Activated gamma-delta T cell treated with Interleukin-2 at 50 U/mL for 16 hours (primary cell): ENCODE measurements around the gene ZNF14.
"Not testable (repeated sequence)": the region's sequence is repeated elsewhere in the genome, so short reads cannot be mapped to it uniquely, and the experiment has no call there.

Experiments
- DNase-seq: peaks from one replicate; pipeline ENCODE4 v3.0.0-alpha.2; 2020

The ZNF14 gene

DNA sequence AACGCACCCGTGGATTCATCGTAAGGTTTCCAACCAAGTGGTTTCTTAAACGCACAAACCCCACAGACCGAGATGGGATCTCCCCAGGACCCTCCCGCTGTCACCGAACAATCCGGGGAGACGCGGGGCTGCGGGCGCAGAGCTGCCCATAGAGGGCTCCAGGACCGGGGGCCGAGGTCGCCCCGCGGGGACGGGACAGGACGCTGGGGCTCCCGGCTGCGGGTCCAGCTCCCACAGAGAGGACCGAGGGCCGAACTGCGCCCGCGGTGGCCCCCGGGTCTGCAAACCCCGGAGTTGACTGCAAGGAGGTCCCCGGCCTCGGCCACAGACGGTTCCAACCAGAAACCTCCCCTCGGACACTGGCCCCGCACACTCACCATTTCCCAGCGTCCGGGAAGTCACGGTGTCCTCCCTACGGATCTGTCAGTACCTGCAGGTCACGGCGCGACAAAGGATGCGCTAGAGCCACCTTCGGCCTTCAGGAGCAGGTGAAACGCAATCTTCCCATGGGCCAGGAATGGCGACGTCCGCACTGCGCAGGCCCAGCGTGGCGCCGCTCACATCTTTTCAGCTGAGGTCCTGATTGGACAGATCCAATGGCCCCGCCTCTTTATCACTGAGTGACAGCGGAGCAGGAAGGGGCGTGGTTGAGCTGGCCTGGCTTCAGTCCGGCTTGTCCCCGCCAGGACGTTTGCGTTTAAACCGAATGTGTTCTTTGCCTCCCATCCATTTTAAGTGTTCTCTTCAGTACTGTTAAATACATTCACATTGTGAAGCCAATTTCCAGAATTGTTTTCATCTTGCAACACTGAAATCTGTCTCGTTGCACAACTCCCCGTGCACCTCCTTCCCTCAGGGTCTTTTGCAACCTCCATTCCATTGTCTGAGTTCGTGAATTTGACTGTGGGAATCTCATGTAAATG, at the start of gene ZNF14:
TSS of gene ZNF14 (minus strand) at position 534 of the 923 bp plus-strand sequence. CDS start at position 380, 154 bp downstream.
- DNase-seq = peak; percentile 91

DNA sequence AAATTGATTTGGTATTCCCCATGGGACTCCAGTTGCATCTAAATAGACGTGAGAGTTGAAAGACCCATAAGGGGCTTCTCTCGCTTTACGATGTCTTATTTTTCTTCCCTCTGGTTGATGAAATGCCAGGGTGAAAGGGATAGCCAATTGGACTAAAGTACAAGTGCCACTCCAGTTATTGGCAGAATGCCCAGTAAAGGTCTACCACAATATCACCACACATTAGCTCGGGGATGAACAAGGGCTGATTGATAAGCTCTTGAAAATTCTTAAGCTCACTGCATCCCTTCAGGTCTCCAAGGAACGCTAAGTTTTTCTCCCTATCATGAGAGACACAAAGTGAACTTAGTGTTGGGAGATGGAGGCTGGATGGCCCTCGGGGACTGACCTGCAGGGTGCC, 48.9 kb upstream of the ZNF14 start:
- DNase-seq = not testable (repeated sequence)

DNA sequence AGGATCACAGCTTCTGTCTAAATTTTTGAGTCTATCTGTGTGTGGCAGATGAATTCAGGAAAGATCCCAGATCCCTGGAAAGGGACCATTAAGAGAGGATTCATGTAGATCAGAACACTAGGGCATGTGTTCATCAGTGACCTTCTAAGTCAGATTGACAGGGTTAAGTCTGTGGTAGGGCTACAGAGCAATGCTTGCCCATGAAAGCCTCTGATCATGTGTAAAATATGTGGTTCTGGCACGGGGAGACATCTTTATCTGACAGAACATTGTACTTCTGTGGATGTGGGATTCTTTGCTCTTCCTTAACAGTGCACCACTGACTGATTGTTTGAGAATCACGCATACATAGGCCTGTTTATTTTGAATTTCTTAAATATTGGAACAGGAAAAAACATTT, 45.8 kb upstream of the ZNF14 start:
- no peak for DNase-seq

DNA sequence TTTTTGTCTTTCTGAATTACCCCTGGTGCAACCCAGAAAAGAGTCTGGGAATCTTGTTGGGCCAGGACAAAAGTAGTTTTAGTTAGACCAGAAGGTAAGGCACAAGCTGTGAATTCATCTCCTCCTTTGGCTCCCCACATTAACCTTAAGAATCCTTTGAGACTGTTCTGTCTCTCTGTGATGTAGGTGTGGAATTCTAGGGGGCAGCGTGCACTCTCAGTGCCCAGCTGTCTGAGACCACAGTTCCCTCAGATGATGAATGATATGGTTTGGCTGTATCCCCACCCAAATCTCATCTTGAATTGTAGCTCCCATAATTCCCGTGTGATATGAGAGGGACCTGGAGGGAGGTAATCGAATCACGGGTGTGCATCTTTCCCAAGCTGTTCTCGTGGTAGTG, 44.8 kb upstream of the ZNF14 start:
- no peak for DNase-seq

DNA sequence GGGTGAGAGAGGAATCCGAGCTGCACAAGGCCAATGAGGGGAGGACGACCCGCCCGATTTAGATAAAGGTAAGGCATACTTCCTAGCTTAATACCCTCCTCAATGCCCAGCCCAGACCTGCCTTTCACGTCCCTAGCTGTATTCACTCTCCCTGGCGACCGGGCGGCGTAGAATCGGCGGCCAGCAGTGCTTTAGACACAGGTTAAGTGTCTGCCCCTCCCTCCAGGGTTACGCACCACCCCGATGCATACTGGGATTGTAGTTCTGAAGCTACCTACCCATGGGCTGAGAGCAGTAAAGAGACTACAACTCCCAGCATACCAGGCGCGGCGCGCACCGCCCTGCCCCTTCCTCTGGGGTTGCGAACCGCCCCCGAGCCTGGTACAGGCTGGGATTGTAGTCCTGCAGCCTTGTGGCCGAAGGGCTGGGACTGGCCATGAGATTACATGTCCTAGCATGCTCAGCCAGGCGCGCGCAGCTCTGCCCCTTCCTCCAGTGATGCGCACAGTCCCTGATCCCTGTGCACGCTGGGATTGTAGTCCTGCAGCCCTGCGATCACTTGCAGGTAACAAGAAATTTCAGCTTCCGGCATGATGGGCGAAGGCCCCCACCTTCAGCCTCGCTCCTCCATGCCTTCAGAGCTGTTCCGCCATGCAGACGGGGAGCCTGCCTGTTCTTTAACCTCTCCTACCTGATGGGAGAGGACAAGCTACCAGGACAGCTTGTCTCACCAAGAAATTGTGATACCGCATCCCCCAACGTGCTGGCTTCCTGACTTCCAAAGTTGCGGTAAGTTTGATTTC, 43.5 kb upstream of the ZNF14 start:
- peak; percentile 89 for DNase-seq

DNA sequence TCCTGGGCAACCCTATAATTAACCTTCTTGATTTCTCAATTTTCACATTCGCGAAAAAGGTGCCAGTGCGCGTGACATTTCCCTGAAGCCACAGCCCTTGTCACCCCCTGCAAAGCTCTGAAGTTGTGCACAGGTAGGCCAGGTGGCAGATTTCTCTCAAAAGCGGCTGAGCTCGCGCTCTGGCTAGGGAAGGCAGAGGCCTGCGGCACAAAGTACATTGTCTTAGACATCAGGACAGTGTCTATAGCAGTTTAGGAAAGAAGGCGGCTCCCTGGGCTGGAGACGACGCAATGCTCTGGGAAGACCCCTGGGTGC, 42.9 kb upstream of the ZNF14 start:
- no peak for DNase-seq

DNA sequence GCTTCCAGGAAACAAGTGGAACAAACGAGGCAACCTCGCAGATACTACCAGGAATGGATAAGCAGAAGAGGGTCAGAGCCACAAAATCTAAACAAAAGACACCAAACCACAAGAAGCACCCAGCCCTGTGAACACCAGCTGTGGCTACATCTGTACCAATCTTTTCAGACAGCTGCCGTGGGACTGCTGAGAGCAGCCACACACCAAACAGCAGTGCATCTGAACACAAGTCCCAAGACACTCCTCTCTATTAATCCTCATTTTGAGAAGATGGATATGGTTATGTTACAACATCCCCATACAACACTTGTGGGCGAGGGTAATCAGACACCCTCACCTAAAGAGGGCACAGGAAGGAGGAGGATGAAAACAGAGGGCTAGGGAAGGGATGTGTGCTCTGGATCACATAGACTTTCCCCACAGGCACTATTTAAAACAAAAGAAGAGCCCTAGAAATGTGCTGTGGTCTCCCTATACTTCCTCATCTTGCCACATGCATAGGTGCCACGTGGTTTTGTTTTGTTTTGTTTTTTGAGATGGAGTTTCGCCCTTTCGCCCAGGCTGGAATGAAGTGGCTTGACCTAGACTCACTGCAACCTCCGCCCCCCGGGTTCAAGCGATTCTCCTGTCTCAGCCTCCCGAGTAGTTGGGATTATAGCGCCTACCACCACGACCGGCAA, 41.6 kb upstream of the ZNF14 start:
- DNase-seq = no peak

DNA sequence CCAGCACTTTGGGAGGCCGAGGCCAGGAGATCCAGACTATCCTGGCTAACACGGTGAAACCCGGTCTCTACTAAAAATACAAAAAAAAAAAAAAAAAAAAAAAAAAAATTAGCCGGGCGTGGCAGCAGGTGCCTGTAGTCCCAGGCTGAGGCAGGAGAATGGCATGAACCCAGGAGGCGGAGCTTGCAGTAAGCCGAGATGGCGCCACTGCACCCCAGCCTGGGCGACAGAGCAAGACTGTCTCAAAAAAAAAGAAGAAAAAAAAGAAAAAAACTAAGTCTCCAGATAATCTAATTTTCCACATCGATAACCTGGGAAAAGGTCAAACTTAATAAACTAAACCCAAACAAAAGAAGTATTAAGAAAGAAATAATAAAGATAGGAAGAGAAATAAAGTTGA, 39.1 kb upstream of the ZNF14 start:
- not testable (repeated sequence) for DNase-seq

DNA sequence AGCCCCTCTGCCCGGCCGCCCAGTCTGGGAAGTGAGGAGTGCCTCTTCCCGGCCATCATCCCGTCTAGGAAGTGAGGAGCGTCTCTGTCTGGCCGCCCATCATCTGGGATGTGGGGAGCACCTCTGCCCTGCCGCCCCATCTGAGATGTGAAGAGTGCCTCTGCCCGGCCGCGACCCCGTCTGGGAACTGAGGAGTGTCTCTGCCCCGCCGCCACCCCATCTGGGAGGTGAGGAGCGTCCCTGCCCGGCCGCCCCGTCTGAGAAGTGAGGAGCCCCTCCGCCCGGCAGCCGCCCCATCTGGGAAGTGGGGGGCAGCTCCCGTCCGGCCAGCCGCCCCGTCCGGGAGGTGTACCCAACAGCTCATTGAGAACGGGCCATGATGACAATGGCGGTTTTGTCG, 37.1 kb upstream of the ZNF14 start:
- DNase-seq = not testable (repeated sequence)

DNA sequence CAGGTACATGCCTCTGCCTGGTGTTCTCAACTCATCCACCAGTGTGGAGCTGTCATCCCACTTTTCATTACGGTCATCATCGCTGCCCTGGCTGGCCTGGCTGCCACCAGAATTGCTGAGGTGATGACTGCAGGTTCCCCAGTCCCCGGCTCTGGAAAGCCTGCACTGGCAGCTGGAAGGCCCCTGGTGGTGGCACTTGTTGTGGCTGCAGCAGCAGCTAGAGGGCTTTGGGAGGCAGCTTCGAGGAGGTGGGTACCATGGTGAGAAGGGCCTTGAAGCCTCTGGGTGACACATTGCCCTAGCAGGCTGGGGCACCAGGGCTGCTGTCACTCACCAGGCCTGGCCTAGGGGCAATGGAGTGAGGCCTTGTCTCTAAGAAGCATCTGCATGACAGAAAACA, 25.3 kb upstream of the ZNF14 start:
- no peak for DNase-seq

DNA sequence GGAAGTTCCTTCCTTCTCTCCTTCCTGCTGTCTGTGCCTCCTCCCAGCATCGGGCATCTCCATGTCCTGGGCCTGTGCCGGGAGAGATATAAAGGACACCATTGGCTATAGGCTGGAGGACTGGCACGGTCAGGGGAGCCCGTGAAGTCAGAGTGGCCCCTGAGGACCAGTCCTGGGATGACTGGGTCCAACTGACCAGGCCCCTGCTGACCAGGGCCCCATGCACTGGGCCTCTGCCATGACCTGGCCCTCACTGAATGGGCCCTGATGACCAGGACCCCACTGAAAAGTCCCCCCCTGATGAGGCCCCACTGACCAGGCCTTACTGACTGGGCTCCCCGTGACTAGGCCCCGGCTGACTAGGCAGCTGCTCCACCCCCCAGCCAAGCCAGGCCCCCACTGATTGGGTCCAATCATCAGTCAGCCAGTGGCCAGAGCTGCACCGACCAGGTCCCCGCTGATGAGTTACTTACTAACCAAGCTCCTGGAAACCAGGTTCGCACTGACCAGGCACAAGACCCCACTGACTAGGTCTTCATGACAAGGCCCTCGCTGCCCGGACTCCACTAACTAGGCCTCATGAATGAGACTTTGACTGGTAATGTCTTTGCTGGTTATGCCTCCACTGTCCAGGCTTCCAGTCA, 20.0 kb upstream of the ZNF14 start:
- DNase-seq = no peak

DNA sequence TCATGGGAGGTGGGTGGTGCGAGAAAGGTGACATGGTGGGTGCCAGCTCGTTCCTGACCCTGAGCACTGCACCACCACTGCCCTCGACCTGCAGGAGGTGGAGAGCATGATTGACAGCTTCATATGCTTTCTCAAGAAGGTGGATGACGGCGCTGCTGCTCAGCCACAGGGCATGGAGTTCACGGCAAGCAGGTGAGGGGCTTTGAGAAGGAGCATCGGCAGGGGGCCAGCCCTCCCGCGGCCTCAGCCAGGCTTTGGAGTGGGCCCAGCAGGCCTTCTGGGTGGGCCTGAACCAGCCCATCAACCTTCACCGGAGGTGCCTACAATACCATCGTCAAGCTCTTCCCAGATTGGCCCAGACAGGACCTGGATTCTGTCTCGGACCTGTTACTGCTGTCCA, 18.9 kb upstream of the ZNF14 start:
- DNase-seq = no peak

DNA sequence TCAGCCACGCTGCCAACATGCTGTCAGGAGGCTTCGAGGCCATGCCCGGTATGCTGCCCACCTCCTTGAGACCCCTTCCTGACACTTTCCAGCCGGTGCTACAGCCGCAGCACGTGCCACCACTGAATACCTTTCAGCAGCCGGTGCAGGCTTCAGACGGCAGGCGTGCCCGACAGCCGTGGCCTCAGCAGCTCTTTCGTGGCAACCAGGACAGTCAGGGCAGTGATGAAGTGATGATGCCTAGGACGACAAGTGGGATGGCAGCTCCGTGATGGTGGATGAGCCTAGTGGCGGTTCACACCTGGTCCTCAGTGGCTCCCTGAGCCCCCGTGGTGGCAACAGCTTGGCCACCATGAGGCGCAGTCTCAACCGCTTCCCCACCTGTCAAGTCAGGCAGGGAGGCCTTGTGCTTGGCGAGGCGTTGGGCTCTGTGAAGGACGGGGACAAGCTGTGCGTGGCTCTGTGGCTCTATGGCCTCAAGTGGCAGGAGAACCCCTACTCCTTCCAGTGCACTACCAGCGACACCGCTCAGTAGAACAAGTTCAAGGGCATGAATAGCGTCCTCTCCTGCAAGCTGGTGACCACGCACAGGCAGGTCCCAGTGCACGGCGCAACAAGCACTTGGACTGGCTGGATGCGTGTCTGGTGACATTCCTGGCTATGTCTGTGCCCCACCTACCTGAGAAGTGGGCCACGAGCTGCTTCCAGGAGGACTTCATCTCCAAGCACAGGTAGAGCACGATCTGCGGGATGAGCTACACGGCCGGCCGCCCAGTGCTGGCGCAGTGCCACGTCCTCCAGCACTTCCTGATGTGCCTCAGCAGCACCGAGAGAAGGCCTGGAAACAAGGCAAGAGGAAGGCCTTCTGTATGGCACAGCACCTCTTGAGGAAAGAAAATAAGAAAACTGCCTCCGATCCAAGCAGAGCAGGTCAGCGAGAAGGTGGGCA, 18.2 kb upstream of the ZNF14 start:
- DNase-seq = no peak

DNA sequence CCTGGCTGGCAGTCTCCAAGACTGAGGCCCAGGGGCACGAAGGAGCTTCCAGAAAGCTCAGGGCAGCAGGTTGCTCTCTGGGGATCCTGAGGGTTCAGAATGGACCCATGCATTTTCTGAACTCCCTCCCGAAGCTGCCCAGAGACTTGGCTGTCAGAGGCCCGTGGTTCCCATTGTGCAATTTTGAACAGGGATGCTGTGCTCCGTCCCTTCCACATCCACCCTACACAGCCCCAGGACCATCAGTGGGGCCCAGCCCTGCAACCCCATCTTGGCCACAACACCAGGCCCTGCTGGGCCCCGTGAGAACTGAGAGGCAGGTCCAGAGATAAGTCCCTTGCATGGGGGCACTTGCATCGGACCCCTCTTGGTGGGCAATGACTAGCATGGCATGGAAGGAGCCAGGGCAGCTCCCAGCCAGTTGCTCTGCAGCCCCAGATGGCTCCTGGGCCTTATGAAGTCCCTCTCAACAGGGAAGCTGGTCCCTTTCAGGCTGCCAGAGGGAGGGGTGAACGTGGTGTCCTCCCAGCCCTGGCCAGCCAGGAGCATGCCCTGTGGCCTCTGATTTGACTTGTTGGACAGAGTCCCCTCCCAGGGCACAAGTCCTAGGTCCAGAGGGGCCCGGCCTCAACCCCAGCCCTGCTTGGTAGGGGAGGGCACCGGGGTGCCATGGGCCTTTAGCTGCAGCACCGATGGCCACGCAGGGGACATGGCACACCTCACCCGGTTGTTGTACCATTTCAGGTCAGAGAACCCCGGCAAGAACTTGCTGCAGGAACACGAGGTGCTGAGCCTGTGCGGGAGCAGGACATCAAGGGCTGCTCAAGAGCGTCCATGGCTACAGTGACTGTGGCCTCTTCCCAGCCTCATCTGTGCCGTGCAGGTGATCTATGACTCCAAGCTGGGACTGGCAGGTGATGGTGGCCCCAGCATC, 17.3 kb upstream of the ZNF14 start:
- DNase-seq = no peak

DNA sequence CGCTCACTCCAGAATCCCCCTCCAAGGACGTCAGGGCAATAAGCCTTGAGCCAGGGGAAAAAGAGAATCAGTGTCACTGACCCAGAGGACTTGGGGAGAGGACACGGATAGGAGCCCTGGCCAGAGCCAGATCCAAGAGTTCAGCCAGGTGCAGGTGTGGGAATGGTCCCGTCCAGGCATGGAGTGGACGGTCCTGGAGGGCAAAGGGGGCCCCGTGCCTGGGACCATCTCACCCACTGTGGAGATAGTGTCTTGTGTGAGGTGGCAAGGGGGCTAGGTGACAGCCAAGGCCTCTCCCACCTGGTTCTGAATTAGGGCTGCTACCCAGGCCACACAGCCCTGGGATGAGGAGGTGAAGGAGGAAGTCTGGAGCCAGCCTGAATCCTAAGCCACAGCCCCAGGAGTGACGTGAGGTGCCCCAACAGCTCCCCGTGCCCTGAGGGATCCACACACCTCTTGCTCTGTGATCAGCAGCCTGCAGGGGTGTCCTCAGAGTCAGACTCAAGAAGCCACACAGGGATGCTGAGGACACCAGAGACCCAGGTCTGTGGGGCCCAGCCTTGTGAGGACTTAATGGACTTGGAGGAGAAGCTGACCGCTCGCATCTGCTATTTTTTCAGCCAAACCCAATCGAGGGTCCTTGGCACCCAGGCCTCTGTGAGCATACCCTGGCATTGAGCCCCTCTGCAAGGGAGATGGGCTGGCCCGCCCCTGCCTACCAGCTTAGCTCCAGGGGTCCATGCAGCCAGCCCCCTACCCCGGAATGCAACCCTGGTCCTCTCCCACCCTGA, 16.4 kb upstream of the ZNF14 start:
- DNase-seq = no peak

DNA sequence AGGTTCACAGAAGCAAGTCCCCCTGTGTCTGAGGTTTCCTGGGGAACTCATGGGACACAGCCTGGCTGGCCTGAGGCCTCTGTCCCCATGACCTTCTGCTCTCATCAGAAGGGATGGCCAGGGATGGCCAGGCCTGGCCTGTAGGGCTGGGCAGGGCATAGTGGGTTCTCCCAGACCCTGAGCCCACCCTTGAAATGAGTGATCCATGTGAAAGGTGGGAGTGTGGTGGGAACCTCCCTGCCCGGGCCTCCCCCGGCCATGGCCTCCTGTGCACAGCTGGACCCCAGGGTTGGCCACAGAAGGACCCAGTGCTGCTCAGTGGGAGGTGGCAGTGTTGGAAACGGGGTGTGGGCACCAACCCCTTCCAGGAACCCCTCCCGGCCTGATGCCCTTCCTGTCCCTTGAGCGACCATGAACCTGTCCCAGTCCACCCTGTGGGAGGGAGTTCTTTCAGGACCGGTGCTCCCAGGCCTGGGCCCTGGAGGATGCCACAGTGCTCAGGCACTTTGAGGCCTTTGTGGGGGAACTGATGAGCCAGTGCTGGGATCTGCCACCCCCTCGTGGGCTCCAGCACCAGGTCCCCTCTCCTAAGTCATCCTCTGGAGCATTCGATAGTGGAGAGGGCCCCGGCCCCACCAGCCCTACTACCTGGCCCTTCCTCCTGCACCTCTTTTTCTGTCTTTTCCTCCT, 15.5 kb upstream of the ZNF14 start:
- DNase-seq = no peak

DNA sequence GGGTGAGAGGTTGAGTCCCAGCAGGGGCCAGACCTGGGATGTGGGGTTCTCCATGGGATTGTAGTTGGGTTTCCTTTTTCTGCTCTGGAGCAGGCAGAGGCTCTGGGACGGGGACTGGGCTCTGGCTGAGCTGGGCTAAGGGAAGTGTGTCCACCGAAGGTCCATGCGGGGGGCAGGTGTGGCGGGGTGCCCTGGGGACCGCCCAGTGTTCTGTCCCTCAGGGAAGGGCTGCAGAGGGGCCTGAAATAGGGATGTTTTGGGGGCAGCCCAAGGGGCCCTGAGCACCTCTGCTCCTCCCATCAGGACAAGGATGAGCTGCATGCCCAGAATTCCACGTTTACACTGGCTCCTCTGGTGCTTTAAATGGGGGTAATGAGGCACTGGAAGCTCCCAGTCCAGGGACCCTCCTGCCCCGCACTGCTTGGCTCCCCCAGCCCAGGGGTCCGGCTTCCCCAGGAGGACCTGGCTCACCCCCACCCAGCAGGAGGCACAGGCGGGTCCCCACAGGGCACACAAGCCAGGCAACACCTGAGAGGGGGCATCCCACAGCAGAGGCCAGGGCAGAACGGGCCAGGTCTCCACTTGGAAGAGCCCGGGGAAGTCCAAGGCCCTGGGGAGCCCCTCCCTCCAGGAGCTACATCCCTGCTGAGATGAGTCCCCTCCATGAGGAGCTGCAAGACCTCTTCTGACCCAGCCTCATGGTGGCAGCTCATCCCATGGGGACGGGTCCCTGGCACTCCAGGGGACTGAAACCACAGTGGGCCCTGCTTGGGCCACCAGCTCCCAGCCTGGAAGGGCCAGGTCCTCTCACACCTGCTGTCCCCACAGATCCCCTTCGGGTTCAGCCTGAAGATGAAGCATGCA, 14.7 kb upstream of the ZNF14 start:
- DNase-seq = no peak
